GM21529 (cell line): ENCODE data around the gene TRANK1.
"Not testable (repeated sequence)": the region's sequence is repeated elsewhere in the genome, so short reads cannot be mapped to it uniquely, and the experiment has no call there.

Experiments used
- ATAC-seq: cut with Tn5 transposase; IDR thresholded peaks from one replicate; pipeline ENCODE4 v1.9.1; 2021; ENCODE audit not compliant: unreplicated experiment

The TRANK1 gene

DNA sequence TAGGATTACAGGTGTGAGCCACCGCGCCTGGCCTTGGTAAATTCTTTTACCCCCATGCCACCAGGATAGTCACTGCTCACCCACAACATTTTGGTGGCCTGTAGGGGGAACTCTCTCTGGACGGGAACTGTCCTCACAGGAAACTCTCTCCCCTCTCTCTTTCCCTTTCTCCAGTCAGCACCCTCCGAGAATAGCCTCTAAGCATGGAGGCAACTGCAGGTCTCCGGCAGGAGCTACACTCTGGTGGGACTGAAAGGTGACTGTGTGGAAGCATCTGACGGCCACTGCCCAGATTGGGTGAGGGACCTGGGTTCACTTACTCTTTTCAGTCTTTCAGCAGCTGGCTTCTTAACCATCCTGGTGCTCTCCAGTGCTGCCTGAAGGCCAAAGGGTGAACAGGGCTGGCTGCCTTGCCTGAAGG lies 21.3 kb downstream of the TRANK1 start:
- ATAC-seq, result no peak

- ATAC-seq, result no peak
Observed at GRCh38 chr3:36920884-36921567, 23.8 kb downstream of the TRANK1 start.

GRCh38 chr3:36919439-36920160 lies 25.3 kb downstream of the TRANK1 start:
- no peak for ATAC-seq

DNA sequence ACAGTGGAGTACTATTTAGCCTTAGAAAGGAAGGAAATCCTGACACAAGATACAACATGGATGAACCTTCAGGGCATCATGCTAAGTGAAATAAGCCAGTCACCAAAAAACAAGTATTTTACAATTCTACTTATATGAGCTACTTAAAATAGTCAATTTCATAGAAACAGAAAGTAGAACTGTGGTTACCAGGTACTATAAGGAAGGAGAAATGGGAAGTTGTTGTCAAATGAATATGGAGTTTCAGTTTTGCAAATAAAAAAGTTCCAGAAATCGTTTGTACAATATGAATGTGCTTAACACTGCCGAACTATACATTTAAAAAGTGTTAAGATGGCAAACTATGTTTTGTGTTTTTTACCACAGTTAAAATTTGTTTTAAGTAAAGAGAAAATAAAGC lies 26.8 kb downstream of the TRANK1 start:
- peak; percentile 95 for ATAC-seq

GRCh38 chr3:36911990-36912804 lies 32.7 kb downstream of the TRANK1 start:
- peak; percentile 92 for ATAC-seq

GRCh38 chr3:36909666-36910065 lies 35.2 kb downstream of the TRANK1 start:
- ATAC-seq, result no peak

GRCh38 chr3:36909181-36909580 lies 35.7 kb downstream of the TRANK1 start:
- ATAC-seq, result no peak

GRCh38 chr3:36908647-36909180 lies 36.1 kb downstream of the TRANK1 start:
- no peak for ATAC-seq

DNA sequence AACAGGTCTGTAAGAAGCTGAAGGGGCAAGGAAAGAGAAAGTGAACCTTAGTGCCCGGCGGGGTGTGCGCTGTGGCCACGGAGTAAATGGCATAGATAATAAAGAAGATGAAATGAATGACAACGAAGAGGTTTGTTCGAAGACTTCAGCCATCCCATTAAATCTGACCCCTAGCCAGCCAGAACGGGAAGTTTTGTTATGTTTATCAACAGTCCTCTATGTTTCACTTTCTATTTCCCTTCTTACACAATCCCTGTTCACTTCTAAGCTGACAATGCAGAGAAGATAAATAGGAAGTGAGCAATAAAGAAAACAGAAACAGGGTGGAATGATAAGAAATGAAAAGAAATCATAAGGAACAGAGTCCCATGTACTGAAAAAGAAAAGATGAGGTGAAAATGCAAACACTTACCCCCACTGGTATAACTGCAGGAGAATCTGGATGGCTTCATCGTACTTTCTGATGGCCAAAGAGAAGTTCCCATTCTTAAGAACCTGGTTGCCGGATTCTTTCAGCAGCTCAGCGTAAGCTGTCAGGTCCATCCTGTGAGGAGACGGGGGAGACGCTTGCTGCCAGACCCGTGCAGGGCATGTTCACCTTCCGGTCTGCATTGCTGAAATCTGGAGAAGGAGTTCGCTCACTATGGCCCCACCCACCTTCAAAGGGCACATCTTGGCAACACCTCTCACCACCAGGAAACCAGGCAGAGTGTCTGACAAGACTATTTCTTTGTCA lies 36.8 kb downstream of the TRANK1 start:
- ATAC-seq, result peak; percentile 37

DNA sequence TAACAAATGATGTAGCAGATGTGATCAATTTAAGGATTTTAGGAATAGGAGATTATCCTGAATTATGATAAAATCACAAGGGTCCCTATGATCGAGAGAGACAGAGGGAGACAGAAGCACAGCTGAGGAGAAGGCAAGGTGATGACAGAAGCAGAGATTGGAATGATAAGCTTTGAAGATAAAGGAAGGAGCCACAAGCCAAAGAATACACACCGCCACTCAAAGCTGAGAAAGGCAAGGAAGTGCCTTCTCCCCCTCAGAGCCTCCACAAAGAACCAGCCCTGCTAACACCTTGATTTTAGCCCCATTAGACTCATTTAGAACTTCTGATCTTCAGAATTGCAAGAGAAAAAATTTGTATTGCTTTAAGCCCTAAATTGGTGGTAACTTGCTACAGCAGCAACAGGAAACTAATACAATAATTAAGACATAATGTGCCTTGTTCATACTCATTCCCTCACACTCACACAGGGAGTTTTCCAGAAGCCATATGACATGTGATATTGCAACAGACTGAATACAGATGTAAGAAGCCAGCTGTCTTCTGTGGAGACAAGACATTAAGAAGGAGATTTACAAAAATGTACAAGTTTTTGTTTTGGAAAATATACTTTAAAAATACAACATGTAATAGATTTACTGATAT lies 38.2 kb downstream of the TRANK1 start:
- ATAC-seq, result no peak

- ATAC-seq, result no peak
Observed at GRCh38 chr3:36905545-36905944, 39.3 kb downstream of the TRANK1 start.

- no peak for ATAC-seq
Observed at GRCh38 chr3:36904641-36905040, 40.2 kb downstream of the TRANK1 start.

GRCh38 chr3:36904065-36904464 lies 40.8 kb downstream of the TRANK1 start:
- not testable (repeated sequence) for ATAC-seq

GRCh38 chr3:36903119-36903882 lies 41.6 kb downstream of the TRANK1 start:
- no peak for ATAC-seq

DNA sequence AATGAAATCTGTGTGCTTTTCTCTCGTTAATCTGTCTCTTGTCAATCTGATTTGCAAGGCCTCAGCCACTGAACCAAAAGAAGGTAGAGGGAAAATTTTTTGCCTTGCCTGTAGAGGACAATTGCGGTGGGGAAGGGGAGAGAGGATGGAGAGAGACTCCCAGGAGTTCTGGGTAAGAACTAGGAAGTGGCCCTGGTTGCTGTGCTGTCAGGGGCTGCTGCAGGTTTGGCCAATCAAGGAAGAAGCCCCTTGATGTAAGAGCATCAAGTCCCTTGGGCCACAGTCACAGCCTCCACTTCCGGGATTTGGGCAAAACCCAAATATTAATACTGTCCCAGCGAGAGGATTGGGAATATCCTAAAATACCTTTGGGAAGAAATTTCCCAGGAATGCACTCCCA lies 43.3 kb downstream of the TRANK1 start:
- no peak for ATAC-seq

- no peak for ATAC-seq
Observed at GRCh38 chr3:36900474-36901443, 44.1 kb downstream of the TRANK1 start.

GRCh38 chr3:36895496-36896409 lies 49.1 kb downstream of the TRANK1 start:
- no peak for ATAC-seq
